ENCODE data around the gene HNMT. TPM values are rescaled to one million over a fixed set of nuclear protein-coding genes. Genes with fewer than 3 reads are reported as not detected.

HNMT gene
- total and polyA plus RNA-seq, 2 donors (not counting 1 experiment from before 2014, with no cell fraction given): 0.24 TPM; not detected in 1

- no peak overlapping the region for H3K27ac ChIP-seq (ENCODE audit: low read length in 2 of 2)
- no peak for ATAC-seq (ENCODE audit: low read depth)
- no peaks in the 10 kb centered on the region for H3K79me2 ChIP-seq (ENCODE audit: control insufficient read depth, insufficient read depth, low read length)
- no peaks in the 10 kb centered on the region for H3K36me3 ChIP-seq (replicated peaks in 1 of 2; ENCODE audit: control extremely low read depth in 1 of 2, control insufficient read depth in 1 of 2, extremely low read depth in 1 of 2, insufficient read depth in 2 of 2, low read length in 1 of 2)
- no peak for DNase-seq
- TF ChIP-seq EZH2 (IDR thresholded peaks at IDR 0.05; ENCODE audit: borderline replicate concordance, insufficient read depth, low read depth, low read length, poor library complexity, severe bottlenecking) (no peak), CTCF (IDR thresholded peaks at IDR 0.05) (no peak)
- H3K9ac ChIP-seq (ENCODE audit: low read length): no peak overlapping the region
- H3K27me3 ChIP-seq (replicated peaks in 1 of 4; ENCODE audit: control extremely low read depth in 1 of 4, control insufficient read depth in 3 of 4, insufficient read depth in 4 of 4, low read length in 3 of 4): no peaks in the 10 kb centered on the region
- H3K27me3 Mint-ChIP-seq: peaks cover 3% of the 10 kb centered on the region
- H3K4me1 Mint-ChIP-seq: no peaks in the 10 kb centered on the region
- H2AFZ ChIP-seq (ENCODE audit: insufficient read depth, low read depth, low read length, poor library complexity, severe bottlenecking): no peak overlapping the region
- POLR2A ChIA-PET: no interaction called here
- no peak overlapping the region for H3K4me3 ChIP-seq (ENCODE audit: control extremely low read depth in 1 of 5, extremely low read depth in 1 of 5, insufficient read depth in 1 of 5, low read depth in 2 of 5, low read length in 4 of 5)
- CTCF ChIA-PET: no interaction called here
- intact Hi-C loops (cut with micrococcal nuclease): no loop called here
- peaks cover 0 to 5% (median 0%) of the 10 kb centered on the region in 3 donors for H3K9me3 ChIP-seq (ENCODE audit: control extremely low read depth in 1 of 3, control insufficient read depth in 2 of 3, insufficient read depth in 1 of 3, low read length in 2 of 3)
- H3K4me3 Mint-ChIP-seq: no peak overlapping the region
- H3K9me3 Mint-ChIP-seq (ENCODE audit: insufficient read depth): no peaks in the 10 kb centered on the region
- no peak overlapping the region for H3K4me2 ChIP-seq (replicated peaks; ENCODE audit: low read depth, low read length, poor library complexity, severe bottlenecking)
- no peaks in the 10 kb centered on the region for H4K20me1 ChIP-seq (ENCODE audit: control insufficient read depth, insufficient read depth, low read length, poor library complexity, severe bottlenecking)
- no peaks in the 10 kb centered on the region for H3K4me1 ChIP-seq (ENCODE audit: control insufficient read depth in 2 of 2, insufficient read depth in 2 of 2, low read length in 2 of 2)
- no peak overlapping the region for H3K27ac Mint-ChIP-seq
Measured at GRCh38 chr2:137987011-137987410, 22.7 kb downstream of the HNMT start.

GRCh38 chr2:137991078-137991477 is 26.8 kb downstream of the HNMT start:
- Histone ChIP-seq H3K27ac (ENCODE audit: low read length in 2 of 2) (no peak overlapping the region), H4K20me1 (ENCODE audit: control insufficient read depth, insufficient read depth, low read length, poor library complexity, severe bottlenecking) (no peaks in the 10 kb centered on the region), H3K36me3 (replicated peaks in 1 of 2; ENCODE audit: control extremely low read depth in 1 of 2, control insufficient read depth in 1 of 2, extremely low read depth in 1 of 2, insufficient read depth in 2 of 2, low read length in 1 of 2) (no peaks in the 10 kb centered on the region), H3K9ac (ENCODE audit: low read length) (no peak overlapping the region), H3K4me1 (ENCODE audit: control insufficient read depth in 2 of 2, insufficient read depth in 2 of 2, low read length in 2 of 2) (no peaks in the 10 kb centered on the region), H3K4me3 (ENCODE audit: control extremely low read depth in 1 of 5, extremely low read depth in 1 of 5, insufficient read depth in 1 of 5, low read depth in 2 of 5, low read length in 4 of 5) (no peak overlapping the region), H2AFZ (ENCODE audit: insufficient read depth, low read depth, low read length, poor library complexity, severe bottlenecking) (no peak overlapping the region), H3K4me2 (replicated peaks; ENCODE audit: low read depth, low read length, poor library complexity, severe bottlenecking) (no peak overlapping the region), H3K9me3 (ENCODE audit: control extremely low read depth in 1 of 3, control insufficient read depth in 2 of 3, insufficient read depth in 1 of 3, low read length in 2 of 3) (peaks cover 0 to 12% (median 0%) of the 10 kb centered on the region in 3 donors), H3K79me2 (ENCODE audit: control insufficient read depth, insufficient read depth, low read length) (no peaks in the 10 kb centered on the region), H3K27me3 (replicated peaks in 1 of 4; ENCODE audit: control extremely low read depth in 1 of 4, control insufficient read depth in 3 of 4, insufficient read depth in 4 of 4, low read length in 3 of 4) (no peaks in the 10 kb centered on the region)
- Mint-ChIP-seq H3K27me3 (peaks cover 3% of the 10 kb centered on the region), H3K4me3 (no peak overlapping the region), H3K27ac (no peak overlapping the region), H3K4me1 (no peaks in the 10 kb centered on the region), H3K9me3 (ENCODE audit: insufficient read depth) (peaks cover 2% of the 10 kb centered on the region)
- no peak for DNase-seq
- no peak for ATAC-seq (ENCODE audit: low read depth)
- CTCF ChIA-PET: no interaction called here
- POLR2A ChIA-PET: no interaction called here
- intact Hi-C loops (cut with micrococcal nuclease): no loop called here
- TF ChIP-seq CTCF (IDR thresholded peaks at IDR 0.05) (no peak), EZH2 (IDR thresholded peaks at IDR 0.05; ENCODE audit: borderline replicate concordance, insufficient read depth, low read depth, low read length, poor library complexity, severe bottlenecking) (no peak)

Data from B cell (primary cell).